ENCODE data around the gene DEK.

The DEK gene

DNA sequence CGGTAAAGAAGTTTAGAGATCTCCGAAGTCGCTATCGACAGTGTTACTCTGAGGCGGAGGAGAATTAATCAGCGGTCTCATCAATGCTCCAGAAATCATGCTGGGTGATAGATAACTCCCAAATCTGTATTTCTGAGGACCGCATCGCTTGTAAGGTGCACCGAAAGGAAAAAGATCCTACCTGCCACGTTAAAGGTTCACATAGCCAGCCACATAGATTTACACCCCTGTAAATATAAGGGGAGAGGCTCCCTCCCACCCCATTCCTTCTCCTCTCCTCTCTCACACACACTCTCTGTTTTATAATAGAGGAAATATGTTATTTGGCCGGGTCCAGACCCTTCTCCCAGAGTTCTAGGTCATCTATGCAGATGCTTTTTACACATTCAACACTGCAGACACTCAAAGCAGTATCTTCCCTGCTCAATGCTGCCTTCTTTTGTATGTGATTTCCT lies 620 bp upstream of the DEK start:
- FAIRE-seq = no peak

- no peak for FAIRE-seq
These were observed 712 bp downstream of the DEK start for GRCh38 chr6:18263418-18264218.

GRCh38 chr6:18262702-18263417 lies 1.5 kb downstream of the DEK start:
- FAIRE-seq = no peak

DNA sequence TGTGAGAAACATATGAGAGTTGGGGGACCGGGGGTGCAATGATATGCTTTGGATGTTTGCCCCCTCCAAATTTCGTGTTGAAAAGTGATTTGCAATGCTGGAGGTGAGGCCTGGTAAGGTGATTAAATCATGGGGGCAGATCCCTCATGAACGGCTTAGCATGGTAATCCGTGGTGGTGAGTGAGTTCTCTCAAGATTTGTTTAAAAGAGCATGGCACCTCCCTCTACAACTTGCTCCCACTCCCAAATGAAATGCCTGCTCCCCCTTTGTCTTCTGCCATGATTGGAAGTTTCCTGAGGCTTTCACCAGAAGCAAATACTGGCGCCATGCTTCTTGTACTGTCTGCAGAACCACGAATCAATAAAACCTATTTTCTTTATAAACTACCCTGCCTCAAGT lies 2.5 kb downstream of the DEK start:
- no peak for FAIRE-seq

DNA sequence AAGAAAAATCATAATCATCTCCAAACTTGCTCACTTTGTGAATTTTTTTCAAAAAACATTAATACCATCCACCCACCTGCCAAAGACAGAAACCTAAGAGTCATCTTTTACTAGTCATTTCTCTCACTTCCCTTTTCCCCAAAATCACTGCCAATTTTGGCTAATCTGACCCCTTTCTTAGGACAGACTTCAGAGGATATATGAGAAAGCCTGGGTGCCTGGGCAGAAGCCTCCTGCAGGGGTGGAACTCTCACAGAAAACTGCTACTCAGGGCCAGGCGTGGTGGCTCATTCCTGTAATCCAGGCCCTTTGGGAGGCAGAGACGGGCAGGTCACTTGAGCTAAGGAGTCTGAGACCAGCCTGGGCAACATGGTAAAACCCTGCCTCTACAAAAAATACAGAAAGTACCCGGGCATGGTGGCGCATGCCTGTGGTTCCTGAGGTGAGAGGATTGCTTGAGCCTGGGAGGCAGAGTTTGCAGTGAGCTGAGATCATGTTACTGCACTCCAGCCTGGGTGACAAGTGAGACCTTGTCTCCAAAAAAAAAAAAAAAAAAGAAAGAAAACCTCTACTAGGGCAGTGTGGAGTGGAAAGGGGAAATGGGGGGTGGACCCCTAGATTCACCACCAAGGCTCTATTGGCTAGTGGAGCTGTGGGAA lies 3.8 kb downstream of the DEK start:
- no peak for FAIRE-seq

GRCh38 chr6:18259675-18260447 lies 4.5 kb downstream of the DEK start:
- no peak for FAIRE-seq

DNA sequence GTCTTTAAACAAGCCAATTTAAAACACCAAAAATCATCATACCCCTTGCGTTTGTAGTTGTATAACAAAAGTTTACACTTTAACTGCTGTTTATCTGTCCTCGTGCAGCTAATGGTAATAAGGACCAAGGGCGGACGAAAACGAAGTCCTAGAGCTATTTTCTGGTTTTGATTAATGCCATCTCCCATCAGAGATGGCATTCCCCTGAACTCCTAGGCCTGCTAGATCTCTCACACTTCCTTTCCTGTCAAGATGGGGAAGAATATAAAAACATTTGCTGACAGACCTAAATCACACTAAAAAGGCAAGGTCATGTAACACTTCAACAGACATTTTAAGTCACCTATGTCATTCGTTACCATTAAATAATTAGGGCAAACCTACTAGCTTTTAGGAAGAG lies 9.5 kb downstream of the DEK start:
- FAIRE-seq = no peak

DNA sequence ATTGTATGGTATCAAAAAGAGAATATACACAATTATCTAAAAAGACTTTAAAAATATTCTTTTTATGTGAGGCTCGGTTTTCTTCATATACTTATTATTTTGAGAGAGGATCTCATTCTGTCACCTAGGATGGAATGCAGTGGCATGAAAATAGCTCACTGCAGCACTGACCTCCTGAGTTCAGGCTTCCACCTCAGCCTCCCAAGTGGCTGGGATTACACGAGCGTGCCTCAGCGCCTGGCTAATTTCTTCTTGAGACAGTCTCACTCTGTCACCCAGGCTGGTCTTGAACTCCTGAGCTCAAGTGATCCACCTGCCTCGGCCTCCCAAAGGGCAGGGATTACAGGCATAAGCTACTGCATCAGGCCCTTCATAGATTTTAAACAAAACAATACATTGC lies 10.7 kb downstream of the DEK start:
- no peak for FAIRE-seq

DNA sequence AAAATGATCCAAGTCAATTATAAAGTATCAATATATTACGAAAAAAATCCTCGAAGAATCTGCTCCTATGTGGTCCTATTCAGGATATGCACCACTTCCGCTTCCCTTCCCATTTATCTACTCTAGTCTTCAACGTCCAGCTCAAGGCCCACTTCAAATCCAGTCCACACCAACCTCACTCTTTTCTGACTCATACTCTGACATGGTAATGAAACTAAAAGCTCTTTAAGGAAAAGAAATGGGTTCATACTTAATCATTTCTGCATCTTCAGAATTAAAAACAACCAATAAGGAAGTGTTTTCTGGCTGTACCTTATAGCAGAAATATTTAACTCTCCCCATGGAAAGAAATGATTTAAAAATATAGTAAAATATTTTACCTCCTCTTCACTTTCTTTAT lies 15.1 kb downstream of the DEK start:
- FAIRE-seq = no peak

- FAIRE-seq = no peak
These were observed 15.6 kb downstream of the DEK start for GRCh38 chr6:18248698-18249097.

DNA sequence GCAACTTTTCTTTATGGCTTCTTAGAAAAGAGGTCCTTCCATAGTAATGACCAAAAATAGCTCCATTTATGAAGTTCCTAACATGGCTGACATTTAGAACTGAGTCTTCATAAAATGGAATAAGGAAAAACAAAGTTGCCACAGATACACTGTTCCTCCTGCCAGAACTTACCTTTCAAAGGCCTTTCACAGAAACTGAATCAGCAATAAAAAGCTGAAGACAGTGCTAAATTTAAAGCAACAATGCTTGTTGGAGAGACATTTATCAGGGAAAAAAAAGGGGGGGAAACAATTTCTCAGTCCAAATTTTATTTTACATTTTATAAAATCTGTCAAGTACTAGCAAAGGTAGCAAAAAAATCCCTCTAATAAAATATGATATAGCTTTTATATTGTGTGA lies 17.3 kb downstream of the DEK start:
- FAIRE-seq = no peak

DNA sequence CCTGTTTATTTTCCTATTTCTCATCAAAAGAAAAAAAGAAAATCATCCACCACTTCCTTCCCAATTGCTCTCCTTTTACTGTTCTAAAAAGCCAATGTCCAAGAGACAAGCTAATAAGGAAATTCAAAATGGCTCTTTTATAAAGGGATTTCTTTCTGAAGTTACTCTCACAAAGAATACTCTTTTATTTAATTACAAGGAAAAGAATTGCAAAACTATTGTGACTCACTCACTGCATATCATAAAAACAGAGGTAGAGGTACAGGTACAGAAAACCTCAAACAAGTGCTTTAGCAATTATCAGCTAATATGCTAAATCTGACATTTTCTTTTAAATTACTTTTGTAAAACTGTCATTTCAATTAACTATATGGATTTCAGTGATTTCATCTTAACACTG lies 18.1 kb downstream of the DEK start:
- no peak for FAIRE-seq

DNA sequence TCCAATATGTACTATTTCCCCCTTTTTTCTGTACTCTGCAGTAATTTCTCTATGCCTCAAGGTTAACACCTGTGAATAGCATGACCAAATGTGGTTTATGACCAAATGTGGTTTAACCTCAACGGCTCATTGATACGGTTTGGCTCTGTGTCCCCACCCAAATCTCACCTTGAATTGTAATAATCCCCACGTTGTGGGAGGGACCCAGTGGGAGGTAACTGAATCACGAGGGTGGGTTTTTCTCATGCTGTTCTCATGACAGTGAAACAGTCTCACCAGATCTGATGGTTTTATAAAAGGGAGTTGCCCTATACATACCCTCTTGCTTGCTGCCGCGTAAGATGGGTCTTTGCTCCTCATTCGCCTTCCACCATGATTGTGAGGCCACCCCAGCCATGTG lies 18.7 kb downstream of the DEK start:
- no peak for FAIRE-seq

DNA sequence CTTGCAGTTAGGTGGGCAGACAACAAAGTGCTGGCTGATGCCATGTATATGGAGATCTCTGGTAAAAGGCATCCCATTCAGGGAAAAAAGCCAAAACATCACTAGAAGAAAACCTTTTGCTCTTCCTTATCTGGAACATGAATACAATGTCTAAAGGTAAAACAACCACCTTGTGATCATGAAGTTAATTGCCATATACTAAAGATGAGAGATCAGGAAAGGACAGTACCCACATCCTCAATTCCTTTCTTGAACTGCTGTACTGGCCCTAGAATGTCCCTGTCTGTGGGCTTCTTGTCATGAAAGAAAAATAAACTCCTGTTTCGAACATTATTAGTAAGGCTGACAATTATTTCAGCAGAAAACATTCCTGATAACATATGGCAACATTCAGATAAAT lies 19.3 kb downstream of the DEK start:
- FAIRE-seq = no peak

GRCh38 chr6:18244251-18244650 lies 20.1 kb downstream of the DEK start:
- no peak for FAIRE-seq

GRCh38 chr6:18243302-18243893 lies 20.9 kb downstream of the DEK start:
- FAIRE-seq = no peak

DNA sequence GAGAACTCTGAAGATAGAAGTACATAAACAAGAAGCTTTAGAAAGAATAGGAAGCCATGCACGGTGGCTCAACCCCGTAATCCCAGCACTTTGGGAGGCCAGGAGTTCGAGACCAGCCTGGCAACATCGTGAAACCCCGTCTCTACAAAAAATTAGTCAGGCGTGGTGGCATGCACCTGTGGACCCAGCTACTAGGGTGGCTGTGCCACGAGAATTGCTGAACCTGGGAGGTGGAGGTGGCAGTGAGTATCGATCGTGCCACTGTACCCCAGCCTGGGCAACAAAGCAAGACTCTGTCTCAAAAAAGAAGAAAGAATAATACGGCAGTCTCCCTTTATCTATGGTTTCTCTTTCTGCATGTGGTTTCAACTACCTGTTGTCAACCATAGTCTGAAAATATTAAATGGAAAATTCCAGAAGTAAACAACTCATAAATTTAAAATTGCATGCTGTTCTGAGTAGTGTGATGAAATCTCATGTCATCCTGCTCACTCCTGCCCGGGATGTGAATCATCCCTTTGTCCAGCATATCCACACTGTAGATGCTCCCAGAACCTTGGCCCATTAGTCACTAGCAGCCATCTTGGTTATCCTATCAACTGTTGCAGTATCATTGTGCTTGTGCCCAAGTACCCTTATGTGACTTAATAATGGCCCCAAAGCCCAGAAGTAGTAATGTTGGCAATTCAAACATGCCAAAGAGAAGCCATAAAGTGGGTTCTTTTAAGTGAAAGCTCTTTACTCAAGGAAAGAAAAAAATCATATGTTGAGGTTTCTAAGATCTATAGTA lies 22.1 kb downstream of the DEK start:
- FAIRE-seq = no peak

GRCh38 chr6:18241208-18242038 lies 22.9 kb downstream of the DEK start:
- FAIRE-seq = no peak

GRCh38 chr6:18240230-18240629 lies 24.1 kb downstream of the DEK start:
- FAIRE-seq = no peak

GRCh38 chr6:18237167-18237566 lies 27.2 kb downstream of the DEK start:
- FAIRE-seq = no peak

DNA sequence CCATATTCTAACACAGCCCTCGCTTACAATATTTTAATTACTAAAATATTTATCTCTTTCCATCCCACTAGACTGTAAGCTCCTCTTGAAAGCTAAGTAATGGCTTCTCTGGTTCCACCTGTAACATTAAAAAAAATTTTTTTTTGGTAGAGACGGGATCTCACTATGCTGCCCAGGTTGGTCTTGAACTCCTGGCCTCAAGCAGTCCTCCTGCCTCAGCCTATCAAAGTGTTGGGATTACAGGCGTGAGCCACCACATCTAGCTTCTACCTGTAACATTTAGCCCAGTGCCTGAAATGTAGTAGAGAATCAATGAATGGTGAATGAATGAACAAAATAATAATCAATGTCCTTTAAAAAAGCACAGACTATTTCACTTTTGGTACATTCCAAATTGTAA lies 28.8 kb downstream of the DEK start:
- no peak for FAIRE-seq
